TTC549 (cell line): ENCODE measurements around the gene UTF1.

Source experiments
- FAIRE-seq: peaks from 2 replicates; lab custom pipeline; 2012; peaks lifted over from hg19 to GRCh38; lab: Jason Lieb, UNC

Gene UTF1

DNA sequence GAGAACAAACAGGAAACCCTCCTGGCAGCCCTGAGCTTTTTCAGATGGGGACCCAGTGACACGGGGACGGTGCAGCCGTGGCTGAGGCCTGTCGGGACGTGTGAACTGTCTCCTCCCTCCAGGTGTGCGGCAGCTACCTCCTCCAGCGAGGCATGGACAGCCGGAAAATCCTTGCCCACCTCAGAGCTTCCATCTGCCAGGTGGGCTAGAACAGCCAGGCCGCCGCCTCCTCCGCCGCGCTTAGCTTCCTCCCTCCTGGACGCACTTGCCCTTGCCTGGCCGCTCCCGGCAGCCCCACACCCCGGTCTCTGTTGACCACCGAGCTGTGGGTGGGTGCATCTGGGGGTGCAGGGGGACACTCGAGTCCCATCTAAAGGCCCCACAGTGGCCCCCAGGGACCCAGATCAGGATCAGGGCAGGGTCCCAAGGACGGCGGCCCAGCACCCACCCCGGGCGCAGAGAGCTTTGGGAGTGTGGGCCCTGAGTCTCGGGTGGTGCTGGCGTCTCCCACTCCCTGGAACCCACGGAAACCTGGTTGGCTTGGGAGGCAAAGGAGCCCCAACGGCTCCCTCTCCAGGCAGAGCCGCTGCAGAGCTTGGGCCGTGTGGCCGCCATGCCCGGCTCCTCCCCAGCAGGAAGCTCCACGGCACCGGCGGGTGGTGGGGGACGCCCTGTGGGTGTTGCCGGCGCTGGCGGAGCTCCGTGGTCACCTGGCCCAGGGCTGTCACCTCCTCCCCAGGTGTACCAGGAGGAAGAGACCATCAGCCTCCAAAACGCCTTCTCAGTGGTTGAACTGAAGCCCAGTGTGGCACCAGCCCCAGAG, 32.9 kb upstream of the UTF1 start:
- no peak for FAIRE-seq

DNA sequence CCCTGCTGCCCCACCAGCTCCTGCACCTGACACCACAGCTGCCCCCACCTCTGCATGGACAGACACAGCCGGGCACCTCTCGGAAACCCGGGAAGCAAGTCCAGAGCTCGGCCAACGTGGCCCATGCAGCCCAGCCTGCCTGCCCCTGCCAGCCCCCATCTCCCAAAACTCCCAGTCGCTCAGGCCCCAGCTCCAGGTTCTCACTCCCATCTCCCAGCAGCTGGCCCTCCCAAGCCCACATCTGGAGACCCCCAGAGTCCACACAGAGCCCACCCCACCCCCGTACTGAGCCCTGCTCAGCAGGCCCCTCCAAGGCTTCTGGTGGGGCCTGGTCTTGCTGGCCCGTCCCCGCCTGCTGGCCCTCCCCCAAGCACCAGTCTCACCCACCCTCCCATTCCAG, 32.2 kb upstream of the UTF1 start:
- no peak for FAIRE-seq

DNA sequence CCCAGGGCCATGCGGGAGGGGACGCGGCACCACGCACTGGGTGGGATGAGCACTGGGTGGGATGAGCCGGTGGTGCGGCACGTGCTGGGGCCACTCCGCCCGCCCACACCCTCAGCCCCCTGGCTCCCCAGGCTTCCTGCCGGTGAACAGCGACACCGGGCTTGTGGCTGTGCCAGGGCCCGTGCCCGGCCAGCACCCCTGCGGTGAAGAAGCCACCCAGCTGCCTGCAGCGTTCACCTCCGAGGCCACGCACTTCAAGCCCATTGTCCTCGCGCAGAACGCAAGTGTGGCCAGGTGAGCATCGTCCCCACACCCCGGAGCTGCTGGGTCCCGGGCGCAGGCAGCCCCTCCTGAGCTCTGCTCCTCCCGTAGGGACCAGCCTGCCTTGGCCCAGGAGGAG, 31.8 kb upstream of the UTF1 start:
- FAIRE-seq = no peak

DNA sequence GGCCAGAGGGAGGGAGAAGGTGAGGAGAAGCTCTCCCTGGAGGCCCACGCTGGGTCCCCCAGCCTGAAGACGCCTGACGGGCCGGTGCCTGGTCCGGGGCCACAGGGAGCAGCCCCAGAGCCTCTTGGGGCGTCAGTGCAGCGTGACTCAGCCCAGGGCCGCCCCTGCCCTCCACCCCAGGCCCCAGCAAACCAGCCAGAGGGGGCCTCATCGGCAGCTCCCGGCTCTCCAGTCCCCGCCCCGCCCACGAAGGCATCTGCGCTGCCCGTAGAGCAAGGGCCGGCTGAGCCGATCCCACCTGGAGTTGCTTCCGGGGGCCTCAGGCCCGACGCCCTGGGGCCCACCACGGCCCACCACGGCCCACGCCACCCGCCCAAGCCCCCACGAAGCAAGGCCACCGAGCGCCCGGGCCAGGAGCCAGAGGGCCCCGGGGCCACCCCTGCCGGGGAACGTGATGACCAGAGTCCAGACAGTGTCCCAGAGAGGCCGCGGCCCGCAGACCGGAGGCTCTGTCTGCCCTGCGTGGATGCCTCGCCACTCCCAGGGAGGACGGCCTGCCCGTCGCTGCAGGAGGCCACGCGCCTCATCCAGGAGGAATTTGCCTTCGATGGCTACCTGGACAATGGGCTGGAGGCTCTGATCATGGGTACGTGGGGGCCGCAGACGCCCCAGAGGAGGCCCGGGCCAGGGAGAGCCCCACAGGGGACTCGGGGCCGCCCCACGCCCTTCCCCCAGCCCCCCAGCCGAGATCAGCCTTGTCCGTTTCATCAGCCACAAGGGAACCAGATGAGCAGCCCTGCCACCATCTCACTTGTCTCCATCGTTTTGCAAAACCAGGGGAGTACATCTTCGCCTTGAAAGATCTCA, 31.2 kb upstream of the UTF1 start:
- no peak for FAIRE-seq

DNA sequence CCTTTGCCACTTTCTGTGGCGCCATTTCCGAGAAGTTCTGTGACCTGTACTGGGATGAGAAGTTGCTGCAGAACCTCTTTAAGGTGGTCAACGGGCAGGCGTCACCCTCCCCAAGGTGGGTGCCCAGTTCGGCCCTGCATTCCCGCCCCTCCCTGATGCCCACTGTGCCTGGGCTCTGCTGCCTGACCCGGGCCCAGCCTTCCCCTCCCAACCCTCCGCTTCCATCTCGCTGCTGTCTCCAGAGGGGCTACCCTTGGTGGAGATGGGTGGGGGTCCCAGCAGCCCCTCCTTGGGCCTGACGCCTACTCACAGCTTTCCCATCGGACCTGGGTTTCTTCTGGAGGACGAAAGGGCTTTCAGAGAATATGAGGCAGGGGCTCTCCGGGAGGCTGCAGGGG, 30.5 kb upstream of the UTF1 start:
- no peak for FAIRE-seq

DNA sequence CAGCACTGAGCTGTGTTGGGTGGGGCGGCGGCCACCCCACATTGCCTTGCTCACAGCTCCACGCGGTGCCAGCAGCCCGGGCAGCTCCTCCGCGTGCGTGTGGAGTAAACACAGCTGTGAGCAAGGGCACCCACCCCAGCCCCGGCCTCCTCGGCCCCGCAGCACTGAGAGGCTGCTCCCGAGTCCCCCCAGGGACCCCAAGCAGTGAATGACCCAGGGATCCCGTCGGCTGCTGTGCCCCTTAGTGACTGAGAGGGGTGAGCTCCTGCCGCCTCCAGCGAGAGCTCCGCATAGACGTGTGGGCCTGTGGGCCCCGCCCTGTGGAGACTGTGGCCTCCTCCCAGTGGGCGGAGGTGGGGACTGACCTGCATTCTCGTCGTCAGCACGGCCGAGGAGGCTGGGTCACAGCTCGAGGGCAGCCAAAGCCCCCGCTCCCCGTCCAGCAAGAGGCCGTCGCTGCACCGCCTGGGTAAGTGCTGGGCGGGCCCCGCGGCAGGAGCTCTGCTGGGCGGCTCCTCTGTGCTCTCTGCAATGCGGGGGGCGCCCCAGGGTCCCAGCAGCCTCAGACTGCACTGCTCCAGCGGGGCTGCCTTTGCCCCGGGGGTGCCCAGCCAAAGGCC, 29.9 kb upstream of the UTF1 start:
- no peak for FAIRE-seq

DNA sequence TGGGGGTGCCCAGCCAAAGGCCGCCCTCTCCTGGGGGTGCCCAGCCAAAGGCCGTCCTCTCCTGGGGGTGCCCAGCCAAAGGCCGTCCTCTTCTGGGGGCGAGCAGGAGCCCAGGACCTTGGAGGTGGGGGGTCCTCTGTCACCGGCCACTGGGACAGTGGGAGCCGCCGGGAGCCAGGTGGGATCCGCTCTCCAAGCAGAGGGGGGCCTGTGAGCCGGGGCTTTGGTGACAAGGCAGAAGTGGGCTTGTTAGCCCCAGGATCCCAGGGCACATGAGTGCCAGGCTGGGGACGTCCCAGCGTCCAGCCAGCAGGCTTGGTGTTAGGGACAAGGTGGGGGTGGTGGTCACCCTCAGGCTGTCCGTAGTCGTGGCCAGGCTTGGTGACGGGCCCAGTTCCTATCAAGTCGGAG, 29.4 kb upstream of the UTF1 start:
- FAIRE-seq = no peak

DNA sequence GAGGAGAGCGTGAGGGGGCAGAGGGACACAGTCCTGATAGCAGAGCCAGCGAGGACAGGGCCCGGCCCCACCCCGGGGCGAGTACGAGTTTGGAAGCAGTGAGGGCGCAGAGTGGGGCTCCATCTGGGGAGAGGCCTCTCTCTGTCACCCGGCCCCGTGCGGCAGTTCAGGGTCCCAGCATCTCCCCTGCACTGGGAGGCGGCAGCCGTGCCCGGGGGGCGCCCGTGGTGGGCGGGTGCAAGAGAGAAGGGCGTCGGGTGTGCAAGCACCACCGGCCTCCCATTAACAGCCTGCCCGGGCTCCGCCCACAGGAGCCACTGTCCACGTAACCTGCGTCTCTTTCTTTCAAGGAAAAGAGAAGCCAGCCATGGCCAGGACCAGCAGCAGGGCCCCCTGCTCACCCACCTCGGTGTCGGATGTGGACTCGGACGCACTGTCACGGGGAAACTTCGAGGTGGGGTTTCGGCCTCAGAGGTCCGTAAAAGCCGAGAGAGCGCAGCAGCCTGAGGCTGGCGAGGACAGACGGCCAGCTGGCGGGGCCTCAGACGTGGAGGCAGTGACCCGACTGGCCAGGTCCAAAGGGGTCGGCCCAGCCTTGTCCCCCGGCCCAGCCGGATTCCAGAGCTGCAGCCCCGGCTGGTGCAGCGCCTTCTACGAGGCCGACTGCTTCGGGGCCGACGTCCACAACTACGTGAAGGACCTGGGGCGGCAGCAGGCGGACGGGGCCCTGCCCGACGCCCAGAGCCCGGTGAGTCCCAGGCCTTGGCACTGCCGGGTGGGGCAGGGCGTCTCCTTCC, 28.7 kb upstream of the UTF1 start:
- no peak for FAIRE-seq

DNA sequence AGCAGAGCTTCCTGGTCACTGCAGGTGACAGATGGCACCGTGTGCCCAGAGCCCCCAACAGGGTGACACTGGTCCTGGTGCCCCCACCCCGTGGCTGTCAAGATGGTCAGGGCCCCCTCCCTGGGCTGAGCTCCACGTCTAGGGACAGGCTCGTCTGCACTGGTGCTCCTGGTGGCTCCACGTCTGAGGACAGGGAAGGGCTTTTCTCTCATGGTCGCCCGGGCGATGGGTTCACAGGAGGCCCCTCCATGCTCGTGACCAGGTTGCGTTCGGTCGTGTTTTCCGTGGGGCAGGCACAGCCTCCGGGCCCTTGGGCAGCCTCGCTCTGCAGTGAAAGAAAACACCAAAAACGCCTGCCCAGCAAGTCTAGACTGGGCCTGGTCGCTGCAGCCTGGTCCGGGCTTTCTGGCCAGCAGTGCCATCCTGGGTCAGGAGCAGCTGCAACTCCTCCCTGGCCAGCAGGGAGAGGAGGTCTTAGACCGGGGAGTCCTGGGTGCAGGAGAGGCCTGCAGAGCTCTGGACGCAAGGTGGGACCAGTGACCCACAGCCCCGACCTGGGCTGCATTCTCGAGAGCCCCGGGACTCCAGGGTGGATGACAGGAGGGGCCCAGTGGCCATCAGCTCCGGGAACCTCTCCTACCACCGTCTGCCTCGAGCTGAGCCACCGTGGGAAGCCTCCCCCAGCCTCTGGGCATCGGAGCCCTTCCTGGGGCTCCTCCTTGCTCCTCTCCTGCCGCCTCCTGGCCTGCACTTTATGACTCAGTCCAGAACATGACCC, 27.9 kb upstream of the UTF1 start:
- FAIRE-seq = no peak

DNA sequence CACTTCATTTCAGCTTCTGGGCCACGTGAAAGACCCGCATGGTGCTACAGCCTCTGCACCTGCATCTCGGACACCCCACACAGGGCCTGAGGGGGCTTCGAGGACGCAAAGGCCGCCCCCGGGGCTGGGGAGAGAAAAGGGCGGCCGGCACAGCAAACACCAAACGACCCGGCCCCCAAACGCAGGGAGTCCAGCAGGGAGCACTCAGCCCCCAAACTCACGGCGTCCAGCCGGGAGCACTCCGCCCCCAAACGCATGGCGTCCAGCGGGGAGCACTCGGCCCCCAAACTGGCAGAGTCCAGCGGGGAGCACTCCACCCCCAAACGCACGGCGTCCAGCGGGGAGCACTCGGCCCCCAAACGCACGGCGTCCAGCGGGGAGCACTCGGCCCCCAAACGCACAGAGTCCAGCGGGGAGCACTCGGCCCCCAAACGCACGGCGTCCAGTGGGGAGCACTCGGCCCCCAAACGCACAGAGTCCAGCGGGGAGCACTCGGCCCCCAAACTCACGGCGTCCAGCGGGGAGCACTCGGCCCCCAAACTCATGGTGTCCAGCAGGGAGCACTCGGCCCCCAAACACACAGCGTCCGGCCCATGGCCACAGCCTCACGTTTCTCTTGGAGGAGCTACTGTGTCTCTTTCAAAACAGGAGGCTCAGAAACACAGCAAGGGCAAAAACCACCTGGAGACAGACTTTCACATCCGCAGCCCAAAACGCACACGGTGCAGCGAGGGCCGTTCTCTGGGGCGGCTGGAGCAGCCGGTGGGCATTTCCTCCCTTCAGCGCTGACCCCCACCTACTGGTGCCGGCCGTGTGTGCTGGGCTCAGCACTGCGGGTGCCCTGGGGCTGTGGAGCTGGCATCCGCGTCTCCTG, 27.0 kb upstream of the UTF1 start:
- no peak for FAIRE-seq

DNA sequence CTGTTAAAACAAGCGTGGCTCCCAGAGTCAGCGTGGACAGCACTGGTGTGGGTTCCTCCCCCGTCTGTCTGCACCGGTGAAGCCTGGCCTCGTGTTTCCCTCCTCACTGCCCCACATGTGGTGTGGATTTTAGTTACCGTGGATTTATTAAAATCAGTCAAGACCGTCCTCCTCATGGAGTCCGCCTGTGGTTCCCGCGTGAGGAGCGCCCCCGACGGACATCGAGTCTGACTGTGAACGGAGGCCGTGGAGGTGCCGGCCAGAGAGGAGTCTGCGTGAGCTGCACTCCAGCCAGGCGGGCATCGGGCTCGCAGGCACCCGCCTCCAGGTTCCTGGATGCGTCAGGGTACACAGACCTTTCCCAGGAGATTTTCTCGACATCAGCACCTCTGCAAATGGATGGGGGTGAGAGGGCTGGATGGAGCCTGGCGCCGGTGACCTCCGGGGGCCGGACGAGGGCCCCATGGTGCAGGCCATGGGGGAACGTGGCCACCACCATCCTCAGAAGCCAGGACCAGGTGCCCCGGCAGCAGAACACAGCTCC, 26.3 kb upstream of the UTF1 start:
- no peak for FAIRE-seq

DNA sequence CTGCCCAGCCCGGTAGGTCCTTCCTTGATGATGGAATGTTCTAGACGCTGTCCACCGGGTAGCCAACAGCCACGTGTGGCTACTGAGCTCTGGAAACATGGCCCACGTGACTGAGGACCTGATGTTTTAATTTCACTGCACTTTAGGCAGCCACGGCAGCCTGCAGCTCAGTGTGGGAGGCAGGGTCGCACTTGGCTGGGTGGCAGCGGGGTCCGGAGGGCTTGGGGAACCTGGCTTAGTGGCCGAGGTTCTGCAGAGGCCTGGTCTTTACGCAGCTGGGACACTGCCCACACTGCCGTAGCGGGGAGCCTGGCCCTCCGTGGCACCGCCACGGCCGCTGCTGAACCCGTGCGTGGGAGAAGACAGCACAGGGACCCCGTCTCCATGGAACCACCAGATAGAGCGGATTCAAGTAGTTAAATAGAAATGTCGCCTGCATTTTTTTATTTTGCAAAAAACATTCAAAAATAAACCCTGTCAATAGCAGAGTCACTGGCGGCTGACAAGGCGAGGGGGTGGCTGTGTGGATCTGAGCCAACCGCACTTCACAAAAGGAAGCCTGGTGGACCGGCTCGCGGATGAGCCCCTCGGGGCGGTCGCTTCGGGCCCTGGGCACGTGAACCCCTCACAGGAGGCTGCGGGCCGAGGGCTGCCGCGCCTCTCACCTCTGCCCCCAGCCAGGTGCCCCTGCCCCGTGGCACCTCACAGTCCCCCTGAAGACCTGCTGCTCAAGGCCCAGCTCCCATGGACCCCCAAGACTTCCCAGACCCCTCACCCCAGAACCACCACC, 25.6 kb upstream of the UTF1 start:
- FAIRE-seq = no peak

DNA sequence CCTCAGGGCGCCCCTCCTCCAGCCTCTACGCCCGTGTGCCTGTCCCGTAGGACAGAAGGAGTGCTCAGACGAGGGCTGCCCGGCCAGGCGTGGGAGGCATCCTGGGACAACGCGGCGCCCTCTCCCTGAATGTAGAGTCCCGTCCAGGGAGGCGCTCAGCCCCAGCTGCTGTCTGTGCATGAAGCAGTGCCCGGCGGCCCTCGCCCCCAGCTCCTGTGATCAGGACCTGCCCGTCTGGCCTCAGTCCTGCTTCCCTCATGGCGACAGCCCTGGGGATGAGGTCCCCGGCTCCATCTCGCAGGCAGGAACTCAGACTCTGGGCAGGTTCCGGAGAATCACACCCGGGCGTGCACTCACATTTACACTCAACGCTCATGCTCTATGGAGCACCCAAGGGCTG, 24.9 kb upstream of the UTF1 start:
- no peak for FAIRE-seq

DNA sequence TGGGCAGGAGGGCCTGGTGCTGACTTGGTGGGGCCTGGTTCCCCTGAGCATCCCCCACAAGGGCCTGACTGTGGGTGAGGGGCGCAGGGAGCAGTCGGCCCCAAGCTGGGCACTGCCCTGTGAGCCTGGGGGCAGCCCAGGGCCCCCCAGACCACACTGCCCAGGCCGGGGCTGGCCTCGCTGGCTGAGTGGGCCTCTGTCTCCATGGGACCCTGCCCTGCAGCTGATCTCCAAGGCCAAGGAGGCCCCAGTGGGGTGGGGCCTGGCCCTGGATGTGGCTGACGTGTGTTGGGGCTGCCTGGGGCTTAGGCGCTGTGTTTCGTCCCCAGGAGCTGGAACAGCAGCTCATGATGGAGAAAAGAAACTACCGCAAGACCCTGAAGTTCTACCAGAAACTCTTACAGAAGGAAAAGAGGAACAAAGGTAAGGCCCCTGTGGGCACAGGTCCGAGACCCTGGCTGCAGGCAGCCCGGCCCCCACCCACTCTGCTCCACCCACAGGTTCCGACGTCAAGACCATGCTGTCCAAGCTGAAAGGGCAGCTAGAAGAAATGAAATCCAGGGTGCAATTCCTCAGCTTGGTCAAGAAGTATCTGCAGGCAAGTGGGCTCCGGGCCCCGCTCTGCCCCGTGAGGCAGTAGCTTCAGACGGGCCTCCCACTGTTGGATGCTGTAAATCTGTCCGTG, 23.5 kb upstream of the UTF1 start:
- no peak for FAIRE-seq

DNA sequence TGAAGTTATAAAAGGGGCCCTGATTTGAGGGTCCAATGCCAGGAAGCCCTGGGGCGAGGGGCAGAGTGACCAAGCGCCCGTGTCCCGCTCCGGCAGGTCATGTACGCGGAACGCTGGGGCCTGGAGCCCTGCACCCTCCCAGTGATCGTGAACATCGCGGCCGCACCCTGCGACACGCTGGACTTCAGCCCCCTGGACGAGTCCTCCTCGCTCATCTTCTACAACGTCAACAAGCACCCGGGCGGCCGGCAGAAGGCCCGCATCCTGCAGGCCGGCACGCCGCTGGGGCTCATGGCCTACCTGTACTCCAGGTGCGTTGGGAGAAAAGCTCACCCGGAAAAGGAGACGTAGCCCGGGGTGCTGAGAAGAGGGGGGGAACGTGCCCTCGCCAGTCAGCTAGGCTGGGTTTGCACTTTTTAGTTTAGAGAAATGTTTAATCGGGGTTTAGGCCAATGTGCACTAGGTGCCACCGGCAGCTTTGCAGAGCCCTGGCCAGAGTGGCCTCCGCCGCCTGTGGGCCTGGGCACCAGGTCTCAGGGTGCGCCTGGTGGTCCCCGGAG, 22.9 kb upstream of the UTF1 start:
- no peak for FAIRE-seq

DNA sequence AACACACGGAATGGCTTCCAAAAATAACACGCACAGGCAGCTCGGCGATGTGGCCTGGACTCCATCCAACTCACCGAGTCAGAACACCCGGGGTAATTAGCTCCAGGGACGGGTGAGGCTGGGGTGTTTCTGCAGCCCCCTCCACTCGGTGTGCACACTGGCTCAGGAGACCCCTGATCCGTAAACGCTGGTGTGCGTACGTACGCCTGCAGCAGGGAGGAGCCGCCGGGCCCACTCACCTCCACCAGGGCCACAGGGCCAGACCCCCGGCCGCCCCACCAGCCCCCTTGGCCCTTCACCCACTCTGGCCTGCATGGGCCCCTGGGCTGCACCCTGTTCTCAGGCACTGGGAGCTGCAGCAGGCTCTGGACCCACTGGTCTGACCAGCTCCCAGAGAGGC, 22.4 kb upstream of the UTF1 start:
- FAIRE-seq = no peak

DNA sequence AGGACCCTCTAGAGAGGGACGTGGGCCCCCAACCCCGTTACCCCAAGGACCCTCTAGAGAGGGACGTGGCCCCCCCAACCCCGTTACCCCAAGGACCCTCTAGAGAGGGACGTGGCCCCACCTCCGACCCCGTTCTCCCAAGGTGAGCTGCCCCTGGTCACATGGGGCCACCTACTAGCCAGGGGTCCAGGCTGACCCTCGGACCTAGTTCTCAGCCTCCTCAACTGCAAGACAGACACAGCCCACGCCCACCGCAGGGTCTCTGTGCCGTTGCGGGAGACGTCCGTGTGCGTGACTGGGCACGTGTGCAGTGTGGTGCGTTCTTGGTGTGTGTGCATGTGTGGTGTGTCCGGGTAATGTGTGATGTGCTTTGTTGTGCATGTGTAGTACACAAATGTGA, 21.6 kb upstream of the UTF1 start:
- FAIRE-seq = no peak

DNA sequence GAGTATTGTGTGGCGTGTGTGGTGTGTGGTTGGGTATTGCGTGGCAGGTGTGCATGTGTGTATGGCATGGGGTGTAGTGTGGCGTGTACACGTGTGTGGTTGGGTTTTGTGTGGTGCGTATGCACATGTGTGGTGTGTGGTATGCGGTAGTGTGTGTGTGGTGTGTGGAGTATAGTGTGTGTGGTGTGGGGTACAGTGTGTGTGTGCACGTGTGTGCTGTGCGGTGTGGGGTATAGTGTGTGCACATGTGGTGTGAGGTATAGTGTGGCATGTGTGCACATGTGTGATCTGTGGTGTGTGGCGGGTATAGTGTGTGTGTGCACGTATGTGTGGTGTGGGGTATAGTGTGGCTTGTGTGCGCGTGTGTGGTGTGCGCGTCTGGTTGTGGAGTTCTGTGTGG, 20.9 kb upstream of the UTF1 start:
- no peak for FAIRE-seq

DNA sequence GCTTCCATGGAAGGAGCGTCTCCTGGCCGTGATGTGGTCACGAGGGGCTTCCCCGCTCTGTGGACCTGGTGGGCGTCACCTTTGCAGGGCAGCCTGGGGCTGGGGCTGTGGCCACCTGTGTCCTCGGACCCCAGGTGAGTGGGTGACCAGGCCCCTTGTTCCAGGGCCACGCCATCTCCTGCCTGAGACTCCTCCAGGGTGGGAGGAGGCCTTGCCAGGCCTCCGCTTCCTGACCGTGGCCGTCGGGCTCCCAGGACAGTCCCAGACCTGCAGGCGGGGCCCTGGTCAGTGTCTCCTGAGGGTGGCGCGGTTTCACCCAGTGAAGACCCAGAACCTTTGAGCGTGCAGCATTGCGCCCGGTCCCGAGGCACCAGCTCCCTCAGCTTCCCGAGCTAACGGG, 20.4 kb upstream of the UTF1 start:
- FAIRE-seq = no peak
